ENCODE measurements around the gene KLK10.

DNA sequence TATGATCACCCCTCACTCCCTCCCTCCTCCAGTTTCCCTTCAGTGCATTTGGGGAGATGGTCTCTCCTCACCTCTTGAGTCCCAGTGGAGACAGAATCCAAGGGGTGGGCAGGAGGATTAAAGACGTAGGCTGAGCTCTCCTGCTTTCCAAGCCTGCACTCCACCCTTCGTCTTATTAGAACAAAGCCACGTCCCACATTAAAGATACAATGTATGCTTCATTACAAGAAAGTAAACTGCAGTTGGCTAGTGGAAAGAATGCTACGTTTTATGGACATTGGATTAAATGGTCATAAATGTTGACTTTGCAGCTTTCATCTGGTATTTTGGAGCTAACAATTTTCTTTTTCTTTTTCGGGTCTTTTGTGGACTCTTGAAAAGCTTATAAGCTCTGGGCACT, 8.4 kb upstream of the KLK10 start:
- TF ChIP-seq, protein P1, sequence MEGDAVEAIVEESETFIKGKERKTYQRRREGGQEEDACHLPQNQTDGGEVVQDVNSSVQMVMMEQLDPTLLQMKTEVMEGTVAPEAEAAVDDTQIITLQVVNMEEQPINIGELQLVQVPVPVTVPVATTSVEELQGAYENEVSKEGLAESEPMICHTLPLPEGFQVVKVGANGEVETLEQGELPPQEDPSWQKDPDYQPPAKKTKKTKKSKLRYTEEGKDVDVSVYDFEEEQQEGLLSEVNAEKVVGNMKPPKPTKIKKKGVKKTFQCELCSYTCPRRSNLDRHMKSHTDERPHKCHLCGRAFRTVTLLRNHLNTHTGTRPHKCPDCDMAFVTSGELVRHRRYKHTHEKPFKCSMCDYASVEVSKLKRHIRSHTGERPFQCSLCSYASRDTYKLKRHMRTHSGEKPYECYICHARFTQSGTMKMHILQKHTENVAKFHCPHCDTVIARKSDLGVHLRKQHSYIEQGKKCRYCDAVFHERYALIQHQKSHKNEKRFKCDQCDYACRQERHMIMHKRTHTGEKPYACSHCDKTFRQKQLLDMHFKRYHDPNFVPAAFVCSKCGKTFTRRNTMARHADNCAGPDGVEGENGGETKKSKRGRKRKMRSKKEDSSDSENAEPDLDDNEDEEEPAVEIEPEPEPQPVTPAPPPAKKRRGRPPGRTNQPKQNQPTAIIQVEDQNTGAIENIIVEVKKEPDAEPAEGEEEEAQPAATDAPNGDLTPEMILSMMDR (IDR thresholded peaks at IDR 0.05), result no peak
- TF ChIP-seq POLR2A (IDR thresholded peaks at IDR 0.05), result no peak

All from lower leg skin (tissue), 3 donors.